Liver (tissue), 9 donors: Measurements from ENCODE around the gene CEP76. TPM values are rescaled to one million over a fixed set of nuclear protein-coding genes. Genes with fewer than 3 reads are reported as not detected.

Experiments
- DNase-seq: peaks from one replicate; pipeline ENCODE4 v3.0.0-alpha.2; 2017; ENCODE audit warnings: low spot score
- H3K27ac ChIP-seq, 2 donors: one replicate each; pipeline ENCODE4 v1.7.0; 2013; ENCODE audit warnings: inconsistent platforms in 2 of 2, low read length in 2 of 2, control low read depth in 1 of 2, low read depth in 1 of 2, mild to moderate bottlenecking in 1 of 2
- H3K27me3 ChIP-seq, 4 donors: one replicate each; pipeline versions ENCODE4 v1.6.1 to v1.7.0; 2013; ENCODE audit warnings: low read length in 3 of 4, inconsistent platforms in 1 of 4, mild to moderate bottlenecking in 1 of 4, moderate library complexity in 1 of 4; ENCODE audit not compliant: control insufficient read depth in 4 of 4, insufficient read depth in 4 of 4
- H3K36me3 ChIP-seq, 4 donors: one replicate each; pipeline versions ENCODE4 v1.6.1 to v1.7.0; 2013; ENCODE audit warnings: low read length in 3 of 4, mild to moderate bottlenecking in 3 of 4, low read depth in 1 of 4, moderate library complexity in 1 of 4; ENCODE audit not compliant: control insufficient read depth in 4 of 4, insufficient read depth in 3 of 4
- H3K4me1 ChIP-seq, 4 donors: one replicate each; pipeline versions ENCODE4 v1.6.1 to v1.7.0; 2013; ENCODE audit warnings: low read length in 3 of 4, mild to moderate bottlenecking in 3 of 4, moderate library complexity in 1 of 4; ENCODE audit not compliant: control insufficient read depth in 4 of 4, insufficient read depth in 4 of 4
- H3K4me3 ChIP-seq, 3 donors: one replicate each; pipeline versions ENCODE4 v1.6.1 to v1.7.0; 2013; ENCODE audit warnings: low read length in 3 of 3, control low read depth in 1 of 3, low read depth in 1 of 3, mild to moderate bottlenecking in 1 of 3
- H3K9ac ChIP-seq, 2 donors: one replicate each; pipeline ENCODE4 v1.7.0; 2013; ENCODE audit warnings: low read length in 2 of 2, mild to moderate bottlenecking in 2 of 2, moderate library complexity in 2 of 2, control low read depth in 1 of 2, low read depth in 1 of 2
- H3K9me3 ChIP-seq, 4 donors: one replicate each; pipeline versions ENCODE4 v1.6.1 to v1.7.0; 2013; ENCODE audit warnings: low read length in 3 of 4; ENCODE audit not compliant: control insufficient read depth in 4 of 4
- CTCF ChIP-seq: fragments of 150-350 bp; IDR thresholded peaks from 2 replicates; pipeline ENCODE4 v1.5.1; 2017; ENCODE audit warnings: improper control_type of control experiment, low read depth, low read length; ENCODE audit not compliant: missing input control
- EGR1 ChIP-seq, 2 donors: IDR thresholded peaks; 2 replicates each; pipeline ENCODE4 v1.6.1; 2016 to 2018; ENCODE audit warnings: antibody characterized with exemption in 2 of 2, low read depth in 2 of 2
- FOXA1 ChIP-seq: IDR thresholded peaks from 2 replicates; pipeline ENCODE4 v1.6.1; 2016; ENCODE audit warnings: antibody characterized with exemption
- FOXA2 ChIP-seq: IDR thresholded peaks from 2 replicates; pipeline ENCODE4 v1.6.1; 2016; ENCODE audit warnings: antibody characterized with exemption
- GABPA ChIP-seq, 2 donors: IDR thresholded peaks in 1 of 2; conservative IDR thresholded peaks in 1 of 2; 2 replicates each; pipeline ENCODE4 v1.6.1; 2016; ENCODE audit warnings: antibody characterized with exemption in 2 of 2, mild to moderate bottlenecking in 1 of 2, moderate library complexity in 1 of 2
- HNF4A ChIP-seq, 2 donors: conservative IDR thresholded peaks; 2 replicates each; pipeline ENCODE4 v1.6.1; 2016; ENCODE audit warnings: antibody characterized with exemption in 2 of 2, mild to moderate bottlenecking in 2 of 2
- HNF4G ChIP-seq: IDR thresholded peaks from 2 replicates; pipeline ENCODE4 v1.6.1; 2016; ENCODE audit warnings: antibody characterized with exemption
- JUND ChIP-seq, 2 donors: IDR thresholded peaks; 2 replicates each; pipeline ENCODE4 v1.6.1; 2016; ENCODE audit warnings: antibody characterized with exemption in 2 of 2
- NR2F2 ChIP-seq: IDR thresholded peaks from 2 replicates; pipeline ENCODE4 v1.6.1; 2016; ENCODE audit warnings: antibody characterized with exemption
- RAD21 ChIP-seq, 2 donors: IDR thresholded peaks; 2 replicates each; pipeline ENCODE4 v1.6.1; 2016; ENCODE audit warnings: antibody characterized with exemption in 2 of 2, mild to moderate bottlenecking in 2 of 2
- RXRA ChIP-seq, 2 donors: IDR thresholded peaks; 2 replicates each; pipeline ENCODE4 v1.6.1; 2017 to 2018; ENCODE audit warnings: antibody characterized with exemption in 2 of 2, mild to moderate bottlenecking in 1 of 2
- SP1 ChIP-seq: IDR thresholded peaks from 2 replicates; pipeline ENCODE4 v1.6.1; 2018; ENCODE audit warnings: antibody characterized with exemption, mild to moderate bottlenecking
- TAF1 ChIP-seq: conservative IDR thresholded peaks from 2 replicates; pipeline ENCODE4 v1.6.1; 2016; ENCODE audit warnings: antibody characterized with exemption, mild to moderate bottlenecking
- YY1 ChIP-seq: IDR thresholded peaks from 2 replicates; pipeline ENCODE4 v1.6.1; 2016; ENCODE audit warnings: antibody characterized with exemption, mild to moderate bottlenecking
- ZBTB33 ChIP-seq: IDR thresholded peaks from 2 replicates; pipeline ENCODE4 v1.6.1; 2016; ENCODE audit warnings: antibody characterized with exemption
- WGBS: extraction: QIAGEN DNeasy Blood & Tissue Kit; methylation state at CpG from one replicate; pipeline ENCODE4 v1.1.7; 2013; 5-methylcytosine and 5-hydroxymethylcytosine counted together
- polyA plus RNA-seq, 2 donors: library from polyadenylated mRNA; stranded (reverse) in 1 of 2; unstranded in 1 of 2; fragments of 200-250 nt in 1 of 2; fragments of >200 nt in 1 of 2; fragmentation: Nextera tagmentation in 1 of 2; extraction: Ambion mirVana in 1 of 2; gene quantifications; one replicate each; pipeline versions ENCODE4 v1.2.1 to v1.2.3, GENCODE V29; 2013 to 2015
- total RNA-seq, 2 donors: library from RNA; depleted of rRNA; stranded (reverse); fragments of >200 nt; gene quantifications; one replicate each; pipeline ENCODE4 v1.2.3, GENCODE V29; 2014
- TF ChIP-seq, protein P1 (sequence below): IDR thresholded peaks from 2 replicates; pipeline ENCODE4 v1.6.1; 2016; ENCODE audit warnings: antibody characterized with exemption
- TF ChIP-seq, protein P2 (sequence below): IDR thresholded peaks from 2 replicates; pipeline ENCODE4 v1.6.1; 2016; ENCODE audit warnings: antibody characterized with exemption, mild to moderate bottlenecking
- TF ChIP-seq, protein P3 (sequence below): IDR thresholded peaks from 2 replicates; pipeline ENCODE4 v1.6.1; 2016; ENCODE audit warnings: antibody characterized with exemption
- donor health status: healthy.
- donor health status: healthy.
- donor health status: healthy.
- donor health status: healthy.
- donor health status: healthy.

Gene CEP76
- total and polyA plus RNA-seq, 4 donors: 1.3 to 11.8 (median 4.2) TPM

DNA sequence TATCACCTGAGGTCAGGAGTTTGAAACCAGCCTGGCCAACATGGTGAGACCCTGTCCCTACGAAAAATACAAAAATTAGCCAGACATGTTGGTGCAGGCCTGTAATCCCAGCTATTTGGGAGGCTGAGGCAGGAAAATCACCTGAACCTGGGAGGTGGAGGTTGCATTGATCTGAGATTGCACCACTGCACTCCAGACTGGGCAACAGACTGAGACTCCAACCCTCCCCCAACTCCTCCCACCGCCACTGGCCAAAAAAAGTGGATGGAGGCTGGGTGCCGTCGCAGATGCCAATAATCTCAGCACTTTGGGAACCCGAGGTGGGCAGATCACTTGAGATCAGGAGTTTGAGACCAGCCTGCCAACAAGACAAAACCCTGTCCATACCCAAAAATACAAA, 34.5 kb downstream of the CEP76 start:
- no peak overlapping the region for H3K9ac ChIP-seq
- H3K27me3 ChIP-seq: no peaks in the 10 kb centered on the region
- no peaks in the 10 kb centered on the region for H3K9me3 ChIP-seq
- H3K36me3 ChIP-seq: no peaks in the 10 kb centered on the region
- H3K4me1 ChIP-seq: no peaks in the 10 kb centered on the region
- no peak overlapping the region for H3K27ac ChIP-seq
- H3K4me3 ChIP-seq: no peak overlapping the region
- TF ChIP-seq NR2F2: no peak
- TF ChIP-seq FOXA1: no peak
- TF ChIP-seq GABPA (IDR thresholded peaks at IDR 0.05 in 1 of 2, conservative IDR thresholded peaks at IDR 0.05 in 1 of 2): no peak
- TF ChIP-seq HNF4A (conservative IDR thresholded peaks at IDR 0.05): no peak
- TF ChIP-seq YY1: no peak
- WGBS: 68% methylated on average over 5 of the region's 5 CpGs
- DNase-seq: no peak

GRCh38 chr18:12659904-12660605, 42.5 kb downstream of the CEP76 start:
- Histone ChIP-seq H3K9ac (no peak overlapping the region), H3K27me3 (no peaks in the 10 kb centered on the region), H3K27ac (no peak overlapping the region), H3K4me1 (peaks cover 0 to 10% (median 6%) of the 10 kb centered on the region in 4 donors), H3K9me3 (no peaks in the 10 kb centered on the region), H3K36me3 (no peaks in the 10 kb centered on the region), H3K4me3 (no peak overlapping the region)
- TF ChIP-seq FOXA1 (no peak), RXRA (IDR thresholded peaks at IDR 0.05) (peak in 1 of 2 donors; percentile 13), HNF4G (no peak), YY1 (no peak), CTCF (peak; percentile 96), HNF4A (conservative IDR thresholded peaks at IDR 0.05) (no peak), ZBTB33 (no peak), FOXA2 (no peak), GABPA (IDR thresholded peaks at IDR 0.05 in 1 of 2, conservative IDR thresholded peaks at IDR 0.05 in 1 of 2) (no peak), JUND (IDR thresholded peaks at IDR 0.05) (peak; percentile 63 to 72), TAF1 (no peak), NR2F2 (peak; percentile 67), EGR1 (IDR thresholded peaks at IDR 0.05; ENCODE audit: low read depth in 2 of 2) (no peak), RAD21 (IDR thresholded peaks at IDR 0.05) (peak; percentile 90 to 91), SP1 (no peak)
- TF ChIP-seq, protein P1, sequence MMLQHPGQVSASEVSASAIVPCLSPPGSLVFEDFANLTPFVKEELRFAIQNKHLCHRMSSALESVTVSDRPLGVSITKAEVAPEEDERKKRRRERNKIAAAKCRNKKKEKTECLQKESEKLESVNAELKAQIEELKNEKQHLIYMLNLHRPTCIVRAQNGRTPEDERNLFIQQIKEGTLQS: peak; percentile 16
- TF ChIP-seq, protein P2, sequence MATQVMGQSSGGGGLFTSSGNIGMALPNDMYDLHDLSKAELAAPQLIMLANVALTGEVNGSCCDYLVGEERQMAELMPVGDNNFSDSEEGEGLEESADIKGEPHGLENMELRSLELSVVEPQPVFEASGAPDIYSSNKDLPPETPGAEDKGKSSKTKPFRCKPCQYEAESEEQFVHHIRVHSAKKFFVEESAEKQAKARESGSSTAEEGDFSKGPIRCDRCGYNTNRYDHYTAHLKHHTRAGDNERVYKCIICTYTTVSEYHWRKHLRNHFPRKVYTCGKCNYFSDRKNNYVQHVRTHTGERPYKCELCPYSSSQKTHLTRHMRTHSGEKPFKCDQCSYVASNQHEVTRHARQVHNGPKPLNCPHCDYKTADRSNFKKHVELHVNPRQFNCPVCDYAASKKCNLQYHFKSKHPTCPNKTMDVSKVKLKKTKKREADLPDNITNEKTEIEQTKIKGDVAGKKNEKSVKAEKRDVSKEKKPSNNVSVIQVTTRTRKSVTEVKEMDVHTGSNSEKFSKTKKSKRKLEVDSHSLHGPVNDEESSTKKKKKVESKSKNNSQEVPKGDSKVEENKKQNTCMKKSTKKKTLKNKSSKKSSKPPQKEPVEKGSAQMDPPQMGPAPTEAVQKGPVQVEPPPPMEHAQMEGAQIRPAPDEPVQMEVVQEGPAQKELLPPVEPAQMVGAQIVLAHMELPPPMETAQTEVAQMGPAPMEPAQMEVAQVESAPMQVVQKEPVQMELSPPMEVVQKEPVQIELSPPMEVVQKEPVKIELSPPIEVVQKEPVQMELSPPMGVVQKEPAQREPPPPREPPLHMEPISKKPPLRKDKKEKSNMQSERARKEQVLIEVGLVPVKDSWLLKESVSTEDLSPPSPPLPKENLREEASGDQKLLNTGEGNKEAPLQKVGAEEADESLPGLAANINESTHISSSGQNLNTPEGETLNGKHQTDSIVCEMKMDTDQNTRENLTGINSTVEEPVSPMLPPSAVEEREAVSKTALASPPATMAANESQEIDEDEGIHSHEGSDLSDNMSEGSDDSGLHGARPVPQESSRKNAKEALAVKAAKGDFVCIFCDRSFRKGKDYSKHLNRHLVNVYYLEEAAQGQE: no peak
- TF ChIP-seq, protein P3, sequence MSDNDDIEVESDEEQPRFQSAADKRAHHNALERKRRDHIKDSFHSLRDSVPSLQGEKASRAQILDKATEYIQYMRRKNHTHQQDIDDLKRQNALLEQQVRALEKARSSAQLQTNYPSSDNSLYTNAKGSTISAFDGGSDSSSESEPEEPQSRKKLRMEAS: no peak
- WGBS: 74% methylated on average over 9 of the region's 9 CpGs
- DNase-seq: peak; percentile 38
